Fibroblast of mammary gland (primary cell): ENCODE results near the gene NXPH3.

ENCODE experiments used
- DNase-seq: peaks from one replicate; pipeline ENCODE4 v3.0.0-alpha.2; 2010; ENCODE audit warnings: low read depth
- H3K4me3 ChIP-seq: 2 replicates; pipeline ENCODE4 v1.5.1; 2011; ENCODE audit warnings: low read depth, mild to moderate bottlenecking, low read length, moderate library complexity; ENCODE audit not compliant: control insufficient read depth
- CTCF ChIP-seq: conservative IDR thresholded peaks from 2 replicates; pipeline ENCODE4 v1.5.1; 2011; ENCODE audit warnings: low read depth, low read length, inconsistent platforms; ENCODE audit not compliant: control insufficient read depth, insufficient read depth

The NXPH3 gene

GRCh38 chr17:49618028-49618611 lies 42.4 kb downstream of the NXPH3 start:
- H3K4me3 ChIP-seq, result no peak overlapping the region
- DNase-seq, result peak; percentile 69
- no peak for TF ChIP-seq CTCF

- H3K4me3 ChIP-seq, result no peak overlapping the region
- DNase-seq, result no peak
- TF ChIP-seq CTCF, result no peak
Observed at GRCh38 chr17:49621420-49621819, 45.7 kb downstream of the NXPH3 start.

- DNase-seq, result no peak
- no peak overlapping the region for H3K4me3 ChIP-seq
- TF ChIP-seq CTCF, result no peak
Observed at GRCh38 chr17:49621946-49622529, 46.4 kb downstream of the NXPH3 start.

GRCh38 chr17:49624896-49625295 lies 49.2 kb downstream of the NXPH3 start:
- DNase-seq, result peak; percentile 63
- no peak for TF ChIP-seq CTCF
- H3K4me3 ChIP-seq, result no peak overlapping the region

GRCh38 chr17:49629447-49629846 lies 53.8 kb downstream of the NXPH3 start:
- TF ChIP-seq CTCF, result no peak
- H3K4me3 ChIP-seq, result no peak overlapping the region
- DNase-seq, result no peak

- H3K4me3 ChIP-seq, result no peak overlapping the region
- TF ChIP-seq CTCF, result no peak
- DNase-seq, result no peak
Observed at GRCh38 chr17:49630113-49630900, 54.6 kb downstream of the NXPH3 start.
